SKM-1 (cell line): ENCODE results near the gene LTBP1.

Source experiments
- DNase-seq: peaks from one replicate; lab custom pipeline; 2025; ENCODE audit not compliant: unreplicated experiment; lab: John Stamatoyannopoulos, UW

The LTBP1 gene

DNA sequence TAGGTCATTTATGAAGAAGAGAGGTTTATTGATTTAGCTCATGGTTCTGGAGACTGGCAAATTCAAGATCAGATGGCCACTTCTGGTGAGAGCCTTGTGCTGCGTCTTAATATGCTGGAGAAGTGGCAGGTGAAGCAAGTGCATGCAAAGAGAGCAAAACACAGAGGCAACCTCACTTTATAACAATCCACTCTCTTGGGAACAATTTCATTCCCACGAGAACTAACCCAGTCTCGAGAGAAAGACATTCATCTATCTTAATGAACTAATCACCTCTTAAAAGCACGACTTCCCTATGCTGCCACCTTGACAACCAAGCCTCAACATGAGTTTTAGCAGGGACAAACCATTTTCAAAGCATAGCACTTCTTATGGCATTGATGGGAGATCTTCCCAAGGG lies 343.2 kb downstream of the LTBP1 start:
- DNase-seq: no peak

GRCh38 chr2:33291278-33292013 lies 344.7 kb downstream of the LTBP1 start:
- no peak for DNase-seq

- DNase-seq: no peak
Measured at GRCh38 chr2:33292063-33292462, 345.3 kb downstream of the LTBP1 start.

GRCh38 chr2:33292981-33293595 lies 346.3 kb downstream of the LTBP1 start:
- DNase-seq: no peak

- DNase-seq: no peak
Measured at GRCh38 chr2:33298233-33298632, 351.5 kb downstream of the LTBP1 start.

GRCh38 chr2:33301355-33301754 lies 354.6 kb downstream of the LTBP1 start:
- no peak for DNase-seq

- DNase-seq: no peak
Measured at GRCh38 chr2:33302348-33302747, 355.6 kb downstream of the LTBP1 start.

- DNase-seq: no peak
Measured at GRCh38 chr2:33304032-33304864, 357.5 kb downstream of the LTBP1 start.

DNA sequence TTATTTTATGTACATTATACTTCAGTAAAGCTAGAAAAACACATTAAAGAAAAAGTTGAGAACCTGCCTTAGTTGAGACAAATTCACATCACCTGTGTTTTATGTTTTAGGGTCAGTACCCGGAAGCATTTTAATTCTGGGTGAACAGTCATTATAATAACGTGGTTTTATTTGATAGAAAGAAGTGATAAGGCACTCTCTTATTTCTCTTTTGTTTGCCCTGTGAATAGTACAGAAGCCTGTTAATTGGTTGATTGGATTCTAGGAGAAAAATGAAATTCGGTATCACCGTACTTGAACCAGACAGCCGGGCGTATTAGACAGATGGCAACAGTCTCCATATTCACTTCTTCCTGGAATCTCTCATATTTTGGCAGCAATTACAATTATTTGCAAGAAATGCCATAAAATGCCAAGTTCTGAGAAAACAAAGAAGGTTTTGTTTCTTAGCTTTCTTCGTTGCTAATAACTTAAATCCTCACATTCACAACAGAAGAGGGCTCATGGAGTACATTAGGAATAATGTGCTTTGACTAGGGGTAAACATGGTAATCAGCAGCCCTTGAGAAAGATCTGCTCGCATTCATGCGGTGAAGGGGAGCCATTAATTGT lies 361.0 kb downstream of the LTBP1 start:
- no peak for DNase-seq

DNA sequence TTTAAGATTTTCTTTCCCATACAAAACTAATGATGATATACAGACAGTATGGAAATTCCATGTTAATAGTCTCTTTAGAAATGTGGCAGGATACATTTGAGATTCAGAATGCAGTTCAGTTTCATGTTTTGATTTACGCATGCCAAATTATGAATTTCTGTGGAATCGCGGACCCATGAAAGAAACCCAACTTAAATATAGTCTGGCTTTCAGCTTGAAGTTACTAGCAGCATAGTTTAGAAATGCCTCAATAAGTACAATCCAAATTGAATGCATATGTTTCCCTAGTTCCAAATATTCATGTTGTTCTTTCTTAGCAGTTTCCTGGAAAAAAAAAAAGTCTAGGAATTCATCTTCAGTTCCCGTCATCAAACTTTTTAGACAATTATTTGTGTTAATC lies 365.6 kb downstream of the LTBP1 start:
- no peak for DNase-seq

- DNase-seq: no peak
Measured at GRCh38 chr2:33313039-33313438, 366.3 kb downstream of the LTBP1 start.

DNA sequence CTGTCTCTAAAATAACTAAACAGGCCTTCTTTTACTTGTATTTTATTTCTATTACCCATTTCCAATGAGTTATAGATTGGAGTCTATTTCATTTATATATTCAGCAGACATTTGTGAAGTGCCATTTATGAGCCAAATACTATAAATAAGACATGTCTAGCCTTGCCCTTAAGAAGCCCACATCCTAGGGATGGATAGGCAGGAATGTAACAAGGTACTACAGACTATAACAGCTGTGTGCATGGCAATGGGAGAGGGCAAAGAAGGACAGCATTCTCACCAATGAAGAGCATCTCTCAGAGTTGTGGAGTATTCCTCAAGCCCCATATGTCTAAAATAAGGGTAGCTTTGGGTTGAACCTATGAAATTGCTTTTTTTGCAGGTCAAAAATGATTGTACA lies 367.8 kb downstream of the LTBP1 start:
- DNase-seq: no peak

- no peak for DNase-seq
Measured at GRCh38 chr2:33316328-33316727, 369.6 kb downstream of the LTBP1 start.

DNA sequence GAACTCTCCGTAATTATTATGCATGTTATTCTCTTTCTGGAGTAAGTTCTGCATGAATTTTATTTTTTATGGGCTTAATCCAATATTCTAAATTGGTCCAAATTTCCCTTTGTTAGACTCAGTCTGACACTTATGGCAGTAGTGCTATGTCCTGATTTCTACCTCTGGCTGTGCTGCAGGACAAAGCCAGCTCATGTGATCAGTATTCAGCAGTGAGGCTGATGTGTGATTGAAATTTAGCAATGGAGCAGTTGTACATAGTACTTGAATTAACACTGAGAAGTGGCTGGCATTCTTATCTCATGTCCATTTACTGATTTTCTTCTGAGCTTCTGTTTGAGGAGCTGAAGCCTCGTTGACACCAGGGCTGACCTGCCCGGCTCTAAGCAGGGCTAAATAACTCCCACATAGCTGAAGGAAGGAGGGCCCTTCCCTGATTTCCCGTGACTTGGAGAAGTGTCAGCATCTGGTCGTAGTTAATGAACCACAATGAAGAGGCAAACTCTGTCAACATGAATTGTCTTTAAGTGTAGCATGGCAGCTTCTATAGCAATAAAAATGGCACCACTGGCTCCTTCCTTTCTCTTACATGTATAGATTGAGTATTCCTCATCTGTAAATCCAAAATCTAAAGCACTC lies 370.7 kb downstream of the LTBP1 start:
- no peak for DNase-seq

GRCh38 chr2:33318456-33318855 lies 371.7 kb downstream of the LTBP1 start:
- DNase-seq: no peak

GRCh38 chr2:33320573-33320972 lies 373.8 kb downstream of the LTBP1 start:
- no peak for DNase-seq

DNA sequence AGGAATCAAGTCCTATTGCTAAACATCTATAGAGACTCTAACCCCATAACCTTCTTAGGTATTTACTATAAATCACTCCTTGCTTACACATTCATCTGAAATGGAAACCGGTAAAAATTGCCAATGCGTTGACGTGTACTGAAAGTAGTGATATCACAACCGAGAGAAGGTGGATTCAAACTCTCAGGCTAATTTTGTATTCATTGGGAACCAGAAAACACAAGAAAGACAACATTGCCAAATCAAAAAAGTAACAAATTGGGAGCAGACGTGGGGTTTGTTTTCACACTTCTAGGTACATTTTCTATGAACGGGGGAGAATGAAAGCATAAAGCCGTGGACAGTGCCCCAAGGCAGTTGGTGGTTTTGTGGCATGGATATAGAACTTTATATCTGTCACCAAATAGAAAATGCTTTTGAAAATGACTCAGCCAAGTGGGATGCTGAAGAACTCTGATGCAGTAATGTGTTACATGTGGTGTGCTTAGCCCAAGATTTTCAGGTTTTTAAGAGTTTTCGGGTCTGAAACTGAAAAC lies 374.6 kb downstream of the LTBP1 start:
- no peak for DNase-seq

DNA sequence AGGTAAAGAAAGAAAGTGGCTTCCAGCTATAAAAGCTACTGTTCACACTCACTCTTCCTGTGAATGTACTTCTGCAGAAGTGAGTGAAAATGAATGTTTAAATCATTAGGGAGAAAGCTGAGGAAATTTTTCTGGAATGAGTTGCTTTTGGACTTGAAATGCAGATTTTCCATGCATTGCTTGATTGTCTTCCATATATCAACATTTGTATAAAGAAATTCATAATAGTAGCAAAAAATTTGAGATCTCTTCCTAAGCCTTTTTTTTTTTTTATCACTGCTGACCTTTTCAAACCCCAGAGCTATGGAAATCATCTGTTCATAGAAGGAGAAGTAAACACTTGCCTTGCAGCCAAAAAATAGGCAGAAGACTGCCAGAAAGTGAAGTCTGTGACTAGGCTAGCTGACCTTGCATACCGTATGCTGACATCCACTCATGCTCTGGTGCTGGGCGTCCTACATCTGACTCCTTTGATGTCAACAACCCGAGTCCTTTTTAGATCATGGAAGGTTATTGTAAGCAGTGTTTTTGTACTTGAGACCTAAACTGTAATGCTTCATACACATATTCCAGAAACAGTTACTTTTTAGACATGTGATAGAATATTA lies 375.2 kb downstream of the LTBP1 start:
- DNase-seq: no peak

GRCh38 chr2:33322612-33323011 lies 375.9 kb downstream of the LTBP1 start:
- no peak for DNase-seq

GRCh38 chr2:33323957-33324356 lies 377.2 kb downstream of the LTBP1 start:
- no peak for DNase-seq
